ENCODE results near the gene RNF227.

The RNF227 gene

GRCh38 chr17:7884581-7885366 is 31.3 kb downstream of the RNF227 start:
- Mint-ChIP-seq H3K4me3 (peak overlapping the region; percentile 63), H3K27ac (no peak overlapping the region), H3K36me3 (ENCODE audit: low read depth) (peaks cover 5% of the 10 kb centered on the region), H3K4me1 (peaks cover 5% of the 10 kb centered on the region), H3K9me3 (no peaks in the 10 kb centered on the region), H3K27me3 (ENCODE audit: low read depth, poor library complexity) (no peaks in the 10 kb centered on the region)
- TF ChIP-seq, protein P1, sequence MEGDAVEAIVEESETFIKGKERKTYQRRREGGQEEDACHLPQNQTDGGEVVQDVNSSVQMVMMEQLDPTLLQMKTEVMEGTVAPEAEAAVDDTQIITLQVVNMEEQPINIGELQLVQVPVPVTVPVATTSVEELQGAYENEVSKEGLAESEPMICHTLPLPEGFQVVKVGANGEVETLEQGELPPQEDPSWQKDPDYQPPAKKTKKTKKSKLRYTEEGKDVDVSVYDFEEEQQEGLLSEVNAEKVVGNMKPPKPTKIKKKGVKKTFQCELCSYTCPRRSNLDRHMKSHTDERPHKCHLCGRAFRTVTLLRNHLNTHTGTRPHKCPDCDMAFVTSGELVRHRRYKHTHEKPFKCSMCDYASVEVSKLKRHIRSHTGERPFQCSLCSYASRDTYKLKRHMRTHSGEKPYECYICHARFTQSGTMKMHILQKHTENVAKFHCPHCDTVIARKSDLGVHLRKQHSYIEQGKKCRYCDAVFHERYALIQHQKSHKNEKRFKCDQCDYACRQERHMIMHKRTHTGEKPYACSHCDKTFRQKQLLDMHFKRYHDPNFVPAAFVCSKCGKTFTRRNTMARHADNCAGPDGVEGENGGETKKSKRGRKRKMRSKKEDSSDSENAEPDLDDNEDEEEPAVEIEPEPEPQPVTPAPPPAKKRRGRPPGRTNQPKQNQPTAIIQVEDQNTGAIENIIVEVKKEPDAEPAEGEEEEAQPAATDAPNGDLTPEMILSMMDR (IDR thresholded peaks at IDR 0.05), result no peak
- peak; percentile 44 for DNase-seq

GRCh38 chr17:7883781-7884386 is 32.2 kb downstream of the RNF227 start:
- Mint-ChIP-seq H3K4me3 (no peak overlapping the region), H3K9me3 (no peaks in the 10 kb centered on the region), H3K27ac (no peak overlapping the region), H3K4me1 (peaks cover 5% of the 10 kb centered on the region), H3K36me3 (ENCODE audit: low read depth) (no peaks in the 10 kb centered on the region), H3K27me3 (ENCODE audit: low read depth, poor library complexity) (no peaks in the 10 kb centered on the region)
- no peak for DNase-seq
- TF ChIP-seq, protein P1 (IDR thresholded peaks at IDR 0.05), result no peak

DNA sequence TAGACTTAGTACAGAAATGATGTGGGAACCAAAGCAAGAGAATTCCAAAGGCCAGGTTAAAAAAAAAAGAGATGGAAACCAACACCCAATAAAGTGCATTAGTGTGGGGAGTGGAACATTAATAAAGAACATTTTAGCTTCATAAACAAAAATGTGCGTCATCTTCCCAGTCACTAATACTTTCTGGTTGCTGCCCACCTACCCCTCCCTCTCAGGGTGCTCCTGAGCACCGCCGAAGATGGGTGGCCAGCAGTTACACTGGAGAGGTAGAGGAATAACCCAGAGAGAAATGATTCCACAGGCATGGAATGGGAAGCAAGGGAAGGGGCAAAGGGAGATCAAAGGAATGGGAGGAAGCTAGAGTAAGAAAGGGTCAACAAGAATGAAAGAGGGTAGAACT is 33.5 kb downstream of the RNF227 start:
- Mint-ChIP-seq H3K4me1 (peaks cover 5% of the 10 kb centered on the region), H3K36me3 (ENCODE audit: low read depth) (peaks cover under 1% of the 10 kb centered on the region), H3K27ac (no peak overlapping the region), H3K4me3 (no peak overlapping the region), H3K27me3 (ENCODE audit: low read depth, poor library complexity) (no peaks in the 10 kb centered on the region), H3K9me3 (no peaks in the 10 kb centered on the region)
- TF ChIP-seq, protein P1 (IDR thresholded peaks at IDR 0.05), result no peak
- no peak for DNase-seq

DNA sequence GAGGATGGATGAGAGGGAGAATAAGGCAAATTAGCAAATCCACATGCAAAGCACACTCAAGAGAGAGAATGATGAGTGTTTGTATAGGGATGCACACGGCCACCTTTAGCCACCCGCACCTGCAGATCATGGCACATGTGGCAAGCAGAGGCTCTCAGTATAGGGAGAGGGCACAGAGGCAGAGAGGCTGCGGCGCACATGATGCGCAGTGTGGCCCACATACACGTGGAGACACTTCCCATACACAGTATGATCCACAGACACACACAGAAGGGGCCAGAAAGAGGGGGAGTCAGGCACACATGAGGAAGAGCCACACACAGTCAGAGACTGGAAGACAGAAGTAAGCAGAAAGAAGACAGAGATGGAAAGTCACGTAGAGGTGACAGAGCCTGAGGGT is 34.0 kb downstream of the RNF227 start:
- no peak overlapping the region for H3K27ac Mint-ChIP-seq
- no peak overlapping the region for H3K4me3 Mint-ChIP-seq
- peaks cover 4% of the 10 kb centered on the region for H3K36me3 Mint-ChIP-seq (ENCODE audit: low read depth)
- H3K27me3 Mint-ChIP-seq (ENCODE audit: low read depth, poor library complexity), result no peaks in the 10 kb centered on the region
- peaks cover 5% of the 10 kb centered on the region for H3K4me1 Mint-ChIP-seq
- no peak for DNase-seq
- TF ChIP-seq, protein P1 (IDR thresholded peaks at IDR 0.05), result no peak
- no peaks in the 10 kb centered on the region for H3K9me3 Mint-ChIP-seq

DNA sequence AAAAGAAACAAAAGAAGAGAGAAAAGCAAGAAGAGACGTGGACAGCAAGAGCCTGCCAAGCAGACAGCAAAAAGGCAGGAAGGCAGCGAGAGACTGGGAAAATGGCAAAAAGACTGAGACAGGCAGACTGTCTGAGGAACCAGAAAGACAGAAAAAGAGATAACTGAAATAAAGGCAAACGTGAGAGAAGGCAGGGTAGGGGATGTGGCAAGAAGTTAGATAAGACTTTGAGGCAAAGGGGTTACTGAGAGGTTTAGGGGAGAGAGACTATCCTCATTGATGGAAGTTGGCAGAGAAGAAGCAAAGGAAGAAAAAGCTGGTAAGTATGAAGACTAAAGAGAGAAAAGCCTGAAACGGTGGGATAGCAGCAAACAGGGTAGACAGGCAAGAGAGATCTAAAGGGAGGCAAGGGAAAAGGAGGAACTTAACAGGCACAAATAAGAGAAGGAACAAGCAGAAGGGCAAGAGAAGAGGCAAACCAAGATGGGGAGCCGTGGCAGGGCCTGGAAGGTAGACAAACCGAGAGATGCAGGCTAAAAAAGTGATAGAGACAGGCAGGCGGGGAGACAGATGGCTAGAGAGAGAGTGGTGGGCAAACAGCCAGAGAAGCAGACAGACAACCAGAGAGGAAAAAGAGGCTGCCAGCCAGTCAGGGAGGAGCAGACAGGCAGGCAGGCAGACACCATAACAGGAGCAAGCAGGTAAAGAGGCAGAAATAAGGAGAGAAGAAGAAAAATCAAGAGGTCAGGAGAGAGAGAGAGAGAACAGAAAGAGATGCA is 34.6 kb downstream of the RNF227 start:
- TF ChIP-seq, protein P1 (IDR thresholded peaks at IDR 0.05), result no peak
- DNase-seq, result no peak
- Mint-ChIP-seq H3K4me3 (no peak overlapping the region), H3K27ac (no peak overlapping the region), H3K36me3 (ENCODE audit: low read depth) (peaks cover 8% of the 10 kb centered on the region), H3K27me3 (ENCODE audit: low read depth, poor library complexity) (no peaks in the 10 kb centered on the region), H3K9me3 (no peaks in the 10 kb centered on the region), H3K4me1 (peaks cover 5% of the 10 kb centered on the region)
